Fibroblast of lung (primary cell): Measurements from ENCODE around the gene FXYD6. TPM values are rescaled to one million over a fixed set of nuclear protein-coding genes. Genes with fewer than 3 reads are reported as not detected.

Source experiments
- DNase-seq, 2 donors: peaks; one replicate each; pipeline versions ENCODE4 v3.0.0 to v3.0.0-alpha.2; 2010; ENCODE audit warnings: low read depth in 2 of 2
- H2AFZ ChIP-seq: 2 replicates; pipeline ENCODE4 v1.5.1; 2012; ENCODE audit warnings: low read length, control low read depth, inconsistent platforms
- H3K27ac ChIP-seq: 2 replicates; pipeline ENCODE4 v1.5.1; 2011; ENCODE audit warnings: low read length, control low read depth; ENCODE audit not compliant: insufficient read depth
- H3K27me3 ChIP-seq: 2 replicates; pipeline ENCODE4 v1.5.1; 2011; ENCODE audit warnings: mild to moderate bottlenecking, low read length; ENCODE audit not compliant: control insufficient read depth, insufficient read depth
- H3K36me3 ChIP-seq: 2 replicates; pipeline ENCODE4 v1.5.1; 2011; ENCODE audit warnings: low read length; ENCODE audit not compliant: control insufficient read depth, insufficient read depth
- H3K4me1 ChIP-seq: 2 replicates; pipeline ENCODE4 v1.5.1; 2011; ENCODE audit warnings: low read length; ENCODE audit not compliant: control insufficient read depth, insufficient read depth; ENCODE audit errors: extremely low read depth
- H3K4me2 ChIP-seq: 2 replicates; pipeline ENCODE4 v1.5.1; 2011; ENCODE audit warnings: low read length, control low read depth; ENCODE audit not compliant: insufficient read depth; ENCODE audit errors: extremely low read depth
- H3K4me3 ChIP-seq, 4 experiments: fragments of 200-600 bp in 1 of 4; sonication (generic) in 1 of 4; replicated peaks in 1 of 4; 2 replicates each; pipeline ENCODE4 v1.5.1; 2011 to 2016; ENCODE audit warnings: low read length in 4 of 4, low read depth in 3 of 4, mild to moderate bottlenecking in 3 of 4, control low read depth in 2 of 4, inconsistent platforms in 1 of 4, mixed read lengths in 1 of 4; ENCODE audit not compliant: insufficient read depth in 1 of 4; ENCODE audit errors: control extremely low read depth in 1 of 4
- H3K79me2 ChIP-seq: 2 replicates; pipeline ENCODE4 v1.5.1; 2012; ENCODE audit warnings: mild to moderate bottlenecking, low read length, inconsistent platforms; ENCODE audit not compliant: control insufficient read depth, insufficient read depth
- H3K9ac ChIP-seq: 2 replicates; pipeline ENCODE4 v1.5.1; 2011; ENCODE audit warnings: mild to moderate bottlenecking, low read length, control low read depth; ENCODE audit not compliant: insufficient read depth
- H3K9me3 ChIP-seq: 2 replicates; pipeline ENCODE4 v1.5.1; 2012; ENCODE audit warnings: low read depth, low read length; ENCODE audit not compliant: control insufficient read depth, insufficient read depth
- H4K20me1 ChIP-seq: 2 replicates; pipeline ENCODE4 v1.5.1; 2011; ENCODE audit warnings: low read length; ENCODE audit not compliant: control insufficient read depth, insufficient read depth; ENCODE audit errors: extremely low read depth
- CTCF ChIP-seq, 2 donors: IDR thresholded peaks in 1 of 2; conservative IDR thresholded peaks in 1 of 2; 1 replicate in 1 of 2; 2 replicates in 1 of 2; pipeline ENCODE4 v1.5.1; 2011 to 2012; ENCODE audit warnings: low read length in 2 of 2, control low read depth in 1 of 2, inconsistent platforms in 1 of 2, low read depth in 1 of 2, mild to moderate bottlenecking in 1 of 2
- EZH2 ChIP-seq: IDR thresholded peaks from 2 replicates; pipeline ENCODE4 v1.5.1; 2012; ENCODE audit warnings: low read length, control low read depth, mild to moderate bottlenecking; ENCODE audit errors: missing control alignments
- polyA plus RNA-seq, 2 donors: library from polyadenylated mRNA; depleted of rRNA in 1 of 2; stranded (reverse) in 1 of 2; unstranded in 1 of 2; fragments of >200 nt; gene quantifications; 2 replicates each; pipeline ENCODE4 v1.2.1, GENCODE V29; 2011 to 2012; ENCODE audit warnings: missing spikeins in 1 of 2
- total RNA-seq: library from RNA; depleted of rRNA; stranded (reverse); fragments of >200 nt; gene quantifications from 2 replicates; pipeline ENCODE4 v1.2.1, GENCODE V29; 2014

The FXYD6 gene
- total and polyA plus RNA-seq, 2 donors (not counting 1 experiment from before 2014, with no cell fraction given): 0.43 to 5.1 TPM

GRCh38 chr11:117852309-117852708, 24.1 kb downstream of the FXYD6 start:
- H2AFZ ChIP-seq: no peak overlapping the region
- H4K20me1 ChIP-seq: no peaks in the 10 kb centered on the region
- no peaks in the 10 kb centered on the region for H3K4me1 ChIP-seq
- no peaks in the 10 kb centered on the region for H3K36me3 ChIP-seq
- H3K9me3 ChIP-seq: no peaks in the 10 kb centered on the region
- H3K27me3 ChIP-seq: no peaks in the 10 kb centered on the region
- H3K4me2 ChIP-seq: no peak overlapping the region
- H3K4me3 ChIP-seq: no peak overlapping the region
- no peak for DNase-seq
- TF ChIP-seq EZH2: no peak
- TF ChIP-seq CTCF (conservative IDR thresholded peaks at IDR 0.05 in 1 of 2, IDR thresholded peaks at IDR 0.05 in 1 of 2; ENCODE audit: low read depth in 1 of 2, low read length in 2 of 2): no peak
- no peak overlapping the region for H3K27ac ChIP-seq
- H3K9ac ChIP-seq: no peak overlapping the region
- no peaks in the 10 kb centered on the region for H3K79me2 ChIP-seq

GRCh38 chr11:117851852-117852251, 24.6 kb downstream of the FXYD6 start:
- TF ChIP-seq EZH2 (no peak), CTCF (conservative IDR thresholded peaks at IDR 0.05 in 1 of 2, IDR thresholded peaks at IDR 0.05 in 1 of 2; ENCODE audit: low read depth in 1 of 2, low read length in 2 of 2) (no peak)
- Histone ChIP-seq H3K9me3 (no peaks in the 10 kb centered on the region), H4K20me1 (no peaks in the 10 kb centered on the region), H3K27me3 (no peaks in the 10 kb centered on the region), H3K4me3 (no peak overlapping the region), H3K9ac (no peak overlapping the region), H3K4me1 (no peaks in the 10 kb centered on the region), H3K4me2 (no peak overlapping the region), H2AFZ (no peak overlapping the region), H3K27ac (no peak overlapping the region), H3K79me2 (no peaks in the 10 kb centered on the region), H3K36me3 (no peaks in the 10 kb centered on the region)
- DNase-seq: peak in 1 of 2 donors; percentile 18

GRCh38 chr11:117851106-117851505, 25.4 kb downstream of the FXYD6 start:
- Histone ChIP-seq H3K27ac (no peak overlapping the region), H3K4me1 (no peaks in the 10 kb centered on the region), H3K4me3 (no peak overlapping the region), H3K9ac (no peak overlapping the region), H2AFZ (no peak overlapping the region), H3K9me3 (no peaks in the 10 kb centered on the region), H3K27me3 (no peaks in the 10 kb centered on the region), H4K20me1 (no peaks in the 10 kb centered on the region), H3K79me2 (no peaks in the 10 kb centered on the region), H3K36me3 (no peaks in the 10 kb centered on the region), H3K4me2 (peak overlapping the region; percentile 25)
- peak; percentile 18 to 67 for DNase-seq
- TF ChIP-seq CTCF (conservative IDR thresholded peaks at IDR 0.05 in 1 of 2, IDR thresholded peaks at IDR 0.05 in 1 of 2; ENCODE audit: low read depth in 1 of 2, low read length in 2 of 2) (no peak), EZH2 (no peak)
